OCI-LY1 (cell line): ENCODE measurements around the gene COLEC12.

ENCODE experiments used
- CTCF ChIP-seq: fragments of 200-600 bp; sonication (generic), shearing (Covaris generic); IDR thresholded peaks from 2 replicates; pipeline ENCODE4 v1.5.1; 2017; ENCODE audit warnings: mild to moderate bottlenecking, antibody characterized with exemption, low read length, moderate library complexity, mixed read lengths
- EZH2 ChIP-seq: fragments of 200-600 bp; sonication (generic), shearing (Covaris generic); IDR thresholded peaks from 2 replicates; pipeline ENCODE4 v1.8.0; 2017; ENCODE audit warnings: borderline replicate concordance, mixed run types, mild to moderate bottlenecking, antibody characterized with exemption, low read length, moderate library complexity, mixed read lengths

GRCh38 chr18:335733-336132, 164.8 kb downstream of the COLEC12 start:
- TF ChIP-seq CTCF (no peak), EZH2 (no peak)
